Peyer's patch (tissue), 4 donors: ENCODE data around the gene EEFSEC. TPM values are rescaled to one million over a fixed set of nuclear protein-coding genes. Genes with fewer than 3 reads are reported as not detected.

ENCODE experiments used
- DNase-seq, 3 donors: peaks; one replicate each; pipeline ENCODE4 v3.0.0-alpha.2; 2017 to 2019
- H3K27ac ChIP-seq, 4 donors: fragments of 200-600 bp; sonication (generic); one replicate each; pipeline ENCODE4 v1.5.1; 2016 to 2019
- H3K27me3 ChIP-seq, 2 donors: fragments of 200-600 bp; sonication (generic); one replicate each; pipeline ENCODE4 v1.5.1; 2019
- H3K36me3 ChIP-seq, 3 donors: fragments of 200-600 bp; sonication (generic); one replicate each; pipeline ENCODE4 v1.5.1; 2016 to 2019
- H3K4me1 ChIP-seq, 4 donors: fragments of 200-600 bp; sonication (generic); one replicate each; pipeline ENCODE4 v1.5.1; 2016 to 2019
- H3K4me3 ChIP-seq, 4 donors: fragments of 200-600 bp; sonication (generic); 1 replicate in 3 of 4; 2 replicates in 1 of 4; pipeline ENCODE4 v1.5.1; 2016 to 2019; ENCODE audit warnings: mild to moderate bottlenecking in 1 of 4
- H3K9me3 ChIP-seq, 4 donors: fragments of 200-600 bp; sonication (generic); one replicate each; pipeline ENCODE4 v1.5.1; 2016 to 2019; ENCODE audit warnings: mild to moderate bottlenecking in 1 of 4
- POLR2A ChIP-seq, 2 donors: fragments of 450-650 bp; IDR thresholded peaks; one replicate each; pipeline ENCODE4 v1.5.1; 2017; ENCODE audit warnings: antibody characterized with exemption in 2 of 2, mild to moderate bottlenecking in 2 of 2, moderate library complexity in 2 of 2
- total RNA-seq, 4 donors: library from RNA; depleted of rRNA; stranded (reverse); fragments of >200 nt; gene quantifications; one replicate each; pipeline ENCODE4 v1.1.0, GENCODE V29; 2016
- TF ChIP-seq, protein P1 (sequence below), 6 experiments: fragments of 450-650 bp in 4 of 6; fragments of 200-600 bp in 2 of 6; sonication (generic) in 1 of 6; IDR thresholded peaks; one replicate each; pipeline ENCODE4 v1.5.1; 2017 to 2019; ENCODE audit warnings: antibody characterized with exemption in 6 of 6, mild to moderate bottlenecking in 3 of 6, moderate library complexity in 1 of 6

EEFSEC gene
- total RNA-seq, 4 donors from 2014 or later: 11.7 to 50.3 (median 19.6) TPM

DNA sequence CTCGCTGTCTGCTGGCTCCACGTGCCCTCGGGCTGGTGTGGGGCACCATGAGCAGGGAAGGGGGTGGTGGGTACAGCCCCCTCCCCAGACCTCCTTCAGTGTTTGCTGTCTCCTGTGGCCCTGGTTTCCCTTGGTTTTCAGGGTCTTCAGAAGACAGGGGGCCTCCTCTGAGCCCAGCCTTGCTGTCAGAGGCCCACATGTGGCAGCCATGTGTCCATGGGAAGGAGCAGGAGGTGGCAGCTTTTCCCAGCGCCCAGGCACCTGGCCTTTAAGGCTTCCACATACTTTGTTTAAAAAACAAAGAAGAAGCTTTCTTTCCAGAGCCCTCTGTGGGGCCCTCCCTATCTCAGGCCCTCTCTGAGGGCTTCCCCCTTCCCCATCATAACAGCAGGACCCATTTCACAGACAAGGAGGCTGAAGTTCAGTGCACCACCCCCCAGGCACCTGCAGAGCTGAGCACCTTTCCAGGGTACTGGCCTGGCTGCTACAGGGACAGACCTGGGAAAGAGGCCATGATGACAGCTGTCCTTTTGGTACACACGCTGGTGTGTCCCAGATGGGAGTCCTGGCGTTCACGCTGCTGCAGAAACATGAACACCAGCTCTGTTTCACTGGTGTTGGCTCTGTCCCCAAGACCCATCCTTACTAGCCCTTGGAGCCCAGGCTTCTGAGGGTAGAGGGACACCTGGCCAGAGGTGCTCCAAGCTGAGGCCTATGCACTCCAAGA is 239.7 kb downstream of the EEFSEC start:
- H3K27ac ChIP-seq: no peak overlapping the region
- no peaks in the 10 kb centered on the region for H3K36me3 ChIP-seq

DNA sequence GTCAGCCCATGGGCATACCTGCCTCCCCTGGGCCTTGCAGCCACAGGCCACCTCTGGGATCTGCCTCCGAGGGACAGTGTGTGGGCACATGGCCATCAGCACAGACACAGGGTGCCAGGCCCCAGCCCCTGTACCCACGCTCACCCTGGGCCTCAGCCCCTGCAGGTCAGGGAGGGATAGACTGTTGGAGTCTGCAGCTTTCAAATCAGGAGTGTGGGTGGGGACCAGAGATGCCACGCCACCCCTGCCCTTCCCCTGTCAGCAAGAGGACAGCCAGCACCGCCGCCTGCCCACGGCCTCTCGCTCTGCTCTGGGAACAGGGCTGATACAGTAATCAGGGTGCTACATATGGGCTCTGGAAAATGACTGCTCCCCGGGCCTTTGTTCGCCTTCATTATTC is 240.8 kb downstream of the EEFSEC start:
- Histone ChIP-seq H3K36me3 (no peaks in the 10 kb centered on the region), H3K27me3 (no peaks in the 10 kb centered on the region), H3K4me1 (peaks cover 0 to 6% (median 0%) of the 10 kb centered on the region in 4 donors), H3K4me3 (no peak overlapping the region), H3K27ac (no peak overlapping the region), H3K9me3 (no peaks in the 10 kb centered on the region)
- TF ChIP-seq POLR2A (IDR thresholded peaks at IDR 0.05): no peak
- TF ChIP-seq, protein P1, sequence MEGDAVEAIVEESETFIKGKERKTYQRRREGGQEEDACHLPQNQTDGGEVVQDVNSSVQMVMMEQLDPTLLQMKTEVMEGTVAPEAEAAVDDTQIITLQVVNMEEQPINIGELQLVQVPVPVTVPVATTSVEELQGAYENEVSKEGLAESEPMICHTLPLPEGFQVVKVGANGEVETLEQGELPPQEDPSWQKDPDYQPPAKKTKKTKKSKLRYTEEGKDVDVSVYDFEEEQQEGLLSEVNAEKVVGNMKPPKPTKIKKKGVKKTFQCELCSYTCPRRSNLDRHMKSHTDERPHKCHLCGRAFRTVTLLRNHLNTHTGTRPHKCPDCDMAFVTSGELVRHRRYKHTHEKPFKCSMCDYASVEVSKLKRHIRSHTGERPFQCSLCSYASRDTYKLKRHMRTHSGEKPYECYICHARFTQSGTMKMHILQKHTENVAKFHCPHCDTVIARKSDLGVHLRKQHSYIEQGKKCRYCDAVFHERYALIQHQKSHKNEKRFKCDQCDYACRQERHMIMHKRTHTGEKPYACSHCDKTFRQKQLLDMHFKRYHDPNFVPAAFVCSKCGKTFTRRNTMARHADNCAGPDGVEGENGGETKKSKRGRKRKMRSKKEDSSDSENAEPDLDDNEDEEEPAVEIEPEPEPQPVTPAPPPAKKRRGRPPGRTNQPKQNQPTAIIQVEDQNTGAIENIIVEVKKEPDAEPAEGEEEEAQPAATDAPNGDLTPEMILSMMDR (IDR thresholded peaks at IDR 0.05): no peak
- no peak for DNase-seq

More for the DNA sequence above, 239.7 kb downstream of the EEFSEC start:
- H3K4me3 ChIP-seq: no peak overlapping the region
- no peaks in the 10 kb centered on the region for H3K27me3 ChIP-seq
- TF ChIP-seq POLR2A (IDR thresholded peaks at IDR 0.05): no peak
- TF ChIP-seq, protein P1 (IDR thresholded peaks at IDR 0.05): no peak
- H3K9me3 ChIP-seq: no peaks in the 10 kb centered on the region
- peaks cover 0 to 6% (median 0%) of the 10 kb centered on the region in 4 donors for H3K4me1 ChIP-seq
- no peak for DNase-seq

DNA sequence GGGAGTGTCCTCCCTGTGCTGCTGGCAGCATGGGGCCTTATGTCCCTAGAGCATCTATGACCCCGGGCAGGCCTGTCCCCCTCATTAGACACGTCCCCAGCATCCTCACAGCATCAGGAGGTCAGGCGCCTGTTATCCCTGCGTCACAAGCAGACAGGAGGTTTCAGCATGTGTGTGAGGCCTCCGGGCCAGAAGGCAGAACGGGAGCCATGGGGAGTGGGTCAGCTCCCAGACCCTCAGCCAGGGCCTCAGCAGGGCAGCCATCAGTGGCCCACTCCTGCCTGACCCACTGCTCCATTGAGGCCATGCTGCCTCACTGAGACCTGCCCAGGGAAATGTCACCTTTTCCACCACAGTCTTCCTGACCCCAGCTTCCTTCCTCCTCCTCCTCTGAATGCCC is 241.8 kb downstream of the EEFSEC start:
- Histone ChIP-seq H3K4me1 (peaks cover 0 to 6% (median 0%) of the 10 kb centered on the region in 4 donors), H3K9me3 (no peaks in the 10 kb centered on the region), H3K36me3 (no peaks in the 10 kb centered on the region), H3K27me3 (no peaks in the 10 kb centered on the region), H3K4me3 (no peak overlapping the region), H3K27ac (no peak overlapping the region)
- DNase-seq: no peak
- TF ChIP-seq, protein P1 (IDR thresholded peaks at IDR 0.05): no peak
- no peak for TF ChIP-seq POLR2A (IDR thresholded peaks at IDR 0.05)

DNA sequence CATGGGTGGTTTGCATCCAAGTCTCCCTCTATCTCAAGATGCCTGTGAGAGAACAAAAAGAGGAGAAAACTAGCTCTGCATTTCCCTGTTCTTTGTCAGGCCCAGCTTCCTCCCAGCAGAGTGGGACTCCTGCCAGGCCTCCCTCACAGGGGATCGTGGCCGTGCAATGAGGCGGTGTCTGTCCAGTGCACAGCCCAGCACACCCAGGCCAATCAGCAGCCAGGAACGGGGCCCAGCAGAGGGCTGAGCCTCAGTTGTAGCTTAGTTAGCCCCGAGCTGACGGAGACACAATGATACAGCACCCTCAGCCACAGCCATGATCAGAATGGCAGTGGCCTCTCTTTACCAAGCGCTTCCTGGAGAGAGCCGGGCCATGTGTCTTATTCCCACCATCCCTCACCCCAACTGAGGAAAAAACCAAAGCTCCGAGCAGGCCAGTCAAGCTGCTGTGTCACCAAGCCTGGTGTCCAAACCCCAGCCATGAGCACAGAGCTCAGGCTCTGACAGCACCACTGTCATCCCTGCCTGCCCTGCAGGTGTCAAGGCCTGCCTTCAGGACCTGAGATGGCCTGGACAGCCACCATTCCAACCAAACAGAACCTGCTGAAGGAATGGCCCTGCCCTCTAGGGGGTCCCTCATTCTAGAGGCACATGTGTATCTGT is 242.3 kb downstream of the EEFSEC start:
- TF ChIP-seq, protein P1 (IDR thresholded peaks at IDR 0.05): no peak
- no peak for TF ChIP-seq POLR2A (IDR thresholded peaks at IDR 0.05)
- Histone ChIP-seq H3K9me3 (no peaks in the 10 kb centered on the region), H3K27me3 (no peaks in the 10 kb centered on the region), H3K36me3 (no peaks in the 10 kb centered on the region), H3K4me1 (peaks cover 0 to 6% (median 0%) of the 10 kb centered on the region in 4 donors), H3K27ac (no peak overlapping the region), H3K4me3 (no peak overlapping the region)
- DNase-seq: no peak

DNA sequence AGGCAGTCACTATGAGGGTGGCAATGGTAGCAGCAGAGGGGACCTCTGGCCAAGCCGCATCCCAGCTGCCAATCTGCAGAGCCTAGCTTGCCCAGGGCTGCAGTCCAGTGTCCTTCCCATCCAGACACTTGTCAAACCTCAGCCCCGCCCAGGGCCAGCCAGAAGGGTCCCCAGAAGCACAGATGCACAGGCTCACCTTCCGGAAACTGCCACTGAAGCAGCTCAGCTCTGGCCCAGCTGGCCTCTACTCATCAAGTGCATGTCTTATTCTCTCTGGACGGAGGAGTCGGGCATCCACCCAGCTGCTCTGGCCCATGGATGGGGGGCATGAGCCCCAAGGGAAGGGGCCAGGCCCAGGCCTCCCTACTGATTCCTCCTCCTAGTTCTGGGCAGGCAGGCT is 244.2 kb downstream of the EEFSEC start:
- Histone ChIP-seq H3K27ac (no peak overlapping the region), H3K9me3 (no peaks in the 10 kb centered on the region), H3K36me3 (no peaks in the 10 kb centered on the region), H3K4me1 (peaks cover 0 to 6% (median 0%) of the 10 kb centered on the region in 4 donors), H3K27me3 (no peaks in the 10 kb centered on the region), H3K4me3 (no peak overlapping the region)
- no peak for DNase-seq
- TF ChIP-seq, protein P1 (IDR thresholded peaks at IDR 0.05): no peak
- TF ChIP-seq POLR2A (IDR thresholded peaks at IDR 0.05): no peak
